Ramos (cell line): ENCODE results near the gene NAB1.
"Not testable (repeated sequence)": the region's sequence is repeated elsewhere in the genome, so short reads cannot be mapped to it uniquely, and the experiment has no call there.

Experiments used
- in situ Hi-C: fragments of 300-500 bp; cut with MboI; formaldehyde crosslinking; loops from one replicate; pipeline ENCODE4 v1.14.3; 2022; ENCODE audit warnings: low sequenced_read_pairs; ENCODE audit not compliant: unreplicated experiment

NAB1 gene

GRCh38 chr2:190649035-190649797, at the start of gene NAB1:
NAB1 (plus strand) TSS chr2:190649083; CDS start chr2:190659177, 10,094 bp downstream.
- in situ Hi-C loops, result no loop called here

GRCh38 chr2:190599546-190600220, 49.2 kb upstream of the NAB1 start:
- in situ Hi-C loops, result no loop called here

GRCh38 chr2:190600293-190601103, 48.4 kb upstream of the NAB1 start:
- in situ Hi-C loops, result no loop called here

- in situ Hi-C loops, result no loop called here
These were observed 45.5 kb upstream of the NAB1 start for GRCh38 chr2:190603374-190603773.

GRCh38 chr2:190607014-190607597, 41.8 kb upstream of the NAB1 start:
- in situ Hi-C loops, result no loop called here

GRCh38 chr2:190607657-190608357, 41.1 kb upstream of the NAB1 start:
- in situ Hi-C loops, result no loop called here

- in situ Hi-C loops, result not testable (repeated sequence)
These were observed 40.0 kb upstream of the NAB1 start for GRCh38 chr2:190608863-190609262.

GRCh38 chr2:190609397-190609796, 39.5 kb upstream of the NAB1 start:
- in situ Hi-C loops, result not testable (repeated sequence)

- in situ Hi-C loops, result not testable (repeated sequence)
These were observed 38.4 kb upstream of the NAB1 start for GRCh38 chr2:190610528-190610927.

- in situ Hi-C loops, result no loop called here
These were observed 33.2 kb upstream of the NAB1 start for GRCh38 chr2:190615555-190616200.

GRCh38 chr2:190618030-190618429, 30.9 kb upstream of the NAB1 start:
- in situ Hi-C loops, result no loop called here

- in situ Hi-C loops, result no loop called here
These were observed 23.2 kb upstream of the NAB1 start for GRCh38 chr2:190625691-190626090.

GRCh38 chr2:190626641-190627210, 22.2 kb upstream of the NAB1 start:
- in situ Hi-C loops, result no loop called here

- in situ Hi-C loops, result no loop called here
These were observed 21.2 kb upstream of the NAB1 start for GRCh38 chr2:190627448-190628412.

- in situ Hi-C loops, result no loop called here
These were observed 20.1 kb upstream of the NAB1 start for GRCh38 chr2:190628591-190629319.

- in situ Hi-C loops, result no loop called here
These were observed 14.5 kb upstream of the NAB1 start for GRCh38 chr2:190634381-190634780.

- in situ Hi-C loops, result no loop called here
These were observed 13.1 kb upstream of the NAB1 start for GRCh38 chr2:190635781-190636180.
